NOMO-1 treated with dmso at 0.1 percent for 144 hours (cell line): ENCODE measurements around the gene ELF5.

ENCODE experiments used
- DNase-seq: peaks from one replicate; lab custom pipeline; 2025; ENCODE audit not compliant: unreplicated experiment; lab: John Stamatoyannopoulos, UW

Gene ELF5

DNA sequence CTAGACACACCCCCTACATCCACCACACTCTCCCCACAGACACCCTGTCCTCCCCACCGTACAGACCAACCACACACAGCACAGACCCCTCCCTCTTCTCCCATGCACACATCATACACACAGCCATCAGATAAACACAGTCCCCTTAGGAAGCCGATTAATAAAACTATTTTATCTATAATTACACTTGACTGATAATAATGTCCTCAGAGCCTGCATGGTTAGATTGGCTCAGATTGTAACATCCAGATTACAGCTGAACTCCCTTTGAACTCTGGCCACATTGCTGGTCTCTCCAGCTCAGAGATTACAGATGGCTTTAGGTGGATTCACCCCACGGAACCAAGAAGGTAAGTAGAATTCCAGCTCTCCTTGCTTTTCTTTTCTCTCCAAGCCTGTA, 9.5 kb upstream of the ELF5 start:
- DNase-seq: no peak

DNA sequence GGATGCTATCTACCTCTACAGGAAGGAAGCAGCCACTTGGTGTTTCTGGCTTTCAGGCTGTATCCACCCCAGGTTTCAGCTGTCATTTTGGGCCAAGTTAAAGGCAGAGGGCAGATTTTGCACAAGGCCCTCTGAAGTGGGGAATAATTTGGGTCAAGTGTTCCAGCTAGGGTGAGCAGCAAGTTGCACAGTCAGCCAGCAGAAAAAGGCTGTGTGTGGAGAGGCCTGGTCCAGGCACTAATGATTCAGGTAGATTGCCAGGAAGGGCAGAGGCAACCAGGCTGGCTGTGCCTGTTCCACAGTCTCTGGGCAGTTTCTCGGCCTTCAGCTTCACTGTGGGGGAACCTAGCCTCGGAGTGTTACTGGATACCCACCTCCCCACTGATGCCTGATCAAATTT, 8.6 kb upstream of the ELF5 start:
- DNase-seq: no peak

DNA sequence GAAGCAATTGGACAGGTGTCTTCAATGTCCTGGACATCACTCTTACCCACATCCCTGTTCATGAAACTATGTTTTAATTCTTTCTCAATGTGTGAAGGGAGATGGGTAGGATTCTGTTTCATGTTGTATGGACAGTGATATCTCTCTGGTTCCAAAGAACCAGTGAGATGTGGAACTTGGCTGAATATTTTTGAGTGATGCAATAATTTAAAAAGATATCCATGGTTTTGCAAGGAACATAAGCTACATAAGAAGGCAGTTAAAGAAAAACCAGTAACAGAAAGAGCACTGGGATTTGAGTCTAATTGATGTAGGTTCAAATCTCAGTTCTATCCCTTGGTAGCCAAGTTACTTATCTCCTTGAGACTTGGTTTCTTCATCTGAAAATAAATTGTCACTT, 7.7 kb upstream of the ELF5 start:
- no peak for DNase-seq

DNA sequence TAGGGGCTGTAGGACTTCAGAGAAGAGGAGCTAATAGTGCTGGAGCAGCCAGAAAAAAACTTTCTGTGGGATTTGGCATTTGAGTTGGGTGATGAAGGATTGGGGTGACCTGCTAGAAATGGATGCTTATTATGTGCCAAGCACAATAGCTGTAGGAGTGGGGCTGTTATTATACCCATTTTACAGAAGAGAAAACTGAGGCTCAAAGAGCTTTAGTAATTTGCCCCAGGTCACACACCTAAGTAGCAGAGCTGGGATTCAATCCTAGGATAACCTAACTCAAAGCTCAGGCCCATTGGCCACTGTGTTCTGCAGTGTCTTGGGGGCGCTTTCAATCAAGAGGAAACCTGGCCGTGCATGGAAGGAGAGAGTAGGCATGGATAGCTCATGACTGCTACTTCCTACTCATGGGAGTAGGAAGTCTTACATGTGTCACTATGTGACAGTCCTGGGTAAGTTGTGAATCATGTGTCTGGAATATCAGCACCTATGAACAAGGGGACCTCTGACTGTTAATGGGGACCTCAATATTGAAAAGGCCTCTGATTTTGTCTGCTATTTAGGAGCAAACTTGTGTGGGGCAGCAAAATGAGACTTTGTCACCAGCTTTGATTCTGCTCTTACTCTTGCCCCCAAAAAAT, 6.1 kb upstream of the ELF5 start:
- no peak for DNase-seq

DNA sequence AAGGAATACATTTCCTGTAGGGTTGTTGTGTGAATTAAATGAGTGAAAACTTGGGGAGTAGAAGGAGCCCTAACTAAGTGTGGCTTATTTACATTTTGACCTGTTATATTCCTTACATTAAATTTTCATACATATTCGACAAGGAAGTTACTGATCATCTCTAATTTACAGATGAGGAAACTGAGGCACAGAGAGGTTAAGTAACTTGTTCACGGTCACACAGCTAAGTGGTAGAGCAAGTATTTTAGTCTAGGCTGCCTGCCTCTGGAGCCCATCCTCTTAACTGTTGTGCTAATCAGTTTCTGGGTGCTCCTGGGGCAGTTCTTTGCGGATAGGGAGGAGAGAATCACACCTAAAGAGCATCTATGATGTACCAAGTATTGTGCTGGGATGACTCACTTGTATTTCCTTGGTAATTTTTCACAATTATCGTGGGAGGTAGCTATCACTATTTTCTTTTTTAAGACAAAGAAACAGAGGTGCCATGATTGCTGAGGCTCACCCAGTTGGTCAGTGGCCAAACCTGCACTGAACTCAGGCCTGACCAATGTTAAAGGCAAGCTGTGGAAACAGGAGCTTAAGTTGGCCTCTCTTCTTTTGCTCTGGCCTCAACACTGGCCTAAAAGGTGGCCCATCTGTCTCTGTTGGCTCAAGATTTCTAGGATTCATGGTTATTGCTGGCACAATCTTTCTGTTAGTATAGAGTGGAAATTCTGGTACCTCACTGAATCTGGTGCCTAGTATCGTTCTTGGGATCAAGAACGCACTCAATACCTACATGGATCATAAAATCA, 2.9 kb upstream of the ELF5 start:
- DNase-seq: no peak

DNA sequence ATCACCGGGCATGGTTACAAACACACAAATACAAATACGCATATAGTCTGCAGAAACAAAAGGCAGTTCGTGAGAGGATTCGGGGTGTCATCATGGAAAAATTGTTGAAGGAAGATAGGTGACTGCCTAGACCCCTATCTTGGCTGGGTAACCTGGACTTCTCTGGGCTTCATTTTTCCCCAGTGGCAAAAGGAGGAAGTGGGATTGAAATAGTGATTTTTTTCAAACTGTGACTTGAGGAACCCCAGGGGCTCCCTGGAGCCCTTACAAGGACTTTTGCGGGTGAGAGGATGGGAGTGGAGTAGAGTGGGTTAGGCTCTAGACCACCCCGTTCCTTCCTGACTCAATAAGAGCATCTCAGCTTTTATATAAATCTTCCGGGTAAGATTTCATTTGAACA, 1.0 kb upstream of the ELF5 start:
- no peak for DNase-seq

DNA sequence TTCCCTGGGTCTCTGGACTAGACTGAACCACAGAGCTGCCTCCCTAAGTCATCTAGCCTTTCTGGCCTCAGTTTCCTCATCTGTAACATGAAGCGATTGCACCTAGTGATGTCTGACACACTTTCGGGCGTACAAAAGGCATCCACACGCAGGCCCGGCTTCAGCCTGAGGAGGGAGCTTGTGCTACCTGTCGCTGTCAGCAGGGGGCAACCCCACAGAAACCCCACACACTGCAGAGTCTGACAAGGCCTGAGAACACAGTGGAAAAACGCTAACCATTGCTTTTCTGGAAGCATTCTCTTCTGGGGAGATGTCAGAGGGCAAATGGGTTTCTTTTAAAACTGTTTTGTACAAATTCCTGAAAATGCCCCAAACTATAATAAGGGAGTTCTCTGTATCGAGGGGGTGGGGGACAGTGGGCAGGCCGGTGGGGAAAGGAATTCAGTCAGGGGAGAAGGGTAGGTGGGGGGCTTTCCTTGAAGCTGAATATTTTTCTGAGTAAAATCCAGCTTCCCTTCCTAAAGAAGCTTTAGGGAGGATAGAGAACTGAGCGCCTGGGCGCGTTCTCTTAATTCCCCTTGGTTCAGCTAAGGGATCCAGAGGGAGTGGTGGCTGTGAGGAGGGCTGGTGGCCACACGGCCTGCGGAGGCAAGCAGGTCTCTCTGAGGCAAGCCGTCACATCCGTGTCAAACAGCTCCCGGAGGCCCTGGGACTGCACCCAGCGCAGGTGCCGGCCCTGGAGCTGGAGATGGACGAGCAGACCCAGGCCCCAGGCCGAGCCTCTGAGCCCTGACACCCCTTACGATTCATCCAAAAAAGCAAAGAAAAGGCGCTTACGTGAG, 533 bp downstream of the ELF5 start:
- DNase-seq: peak; percentile 8

DNA sequence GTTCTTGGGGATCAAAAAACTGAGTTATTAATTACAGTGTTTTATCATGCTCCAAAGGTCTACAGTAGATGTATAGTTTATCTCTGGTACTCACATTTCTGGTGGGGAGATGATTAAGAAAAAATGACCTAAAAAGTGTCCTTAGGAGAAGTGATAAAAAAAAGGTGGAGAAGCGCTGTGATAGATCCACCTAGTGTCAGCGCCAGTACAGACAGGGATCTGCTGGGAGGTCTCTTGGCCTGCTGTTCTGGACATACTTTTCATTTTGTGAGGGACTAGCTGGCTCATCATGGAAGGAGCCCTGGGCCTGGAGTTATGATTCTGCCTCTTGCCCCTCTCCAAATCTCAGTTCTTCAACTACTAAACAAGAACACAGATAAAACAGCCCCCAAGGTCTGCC, 2.9 kb downstream of the ELF5 start:
- DNase-seq: no peak

DNA sequence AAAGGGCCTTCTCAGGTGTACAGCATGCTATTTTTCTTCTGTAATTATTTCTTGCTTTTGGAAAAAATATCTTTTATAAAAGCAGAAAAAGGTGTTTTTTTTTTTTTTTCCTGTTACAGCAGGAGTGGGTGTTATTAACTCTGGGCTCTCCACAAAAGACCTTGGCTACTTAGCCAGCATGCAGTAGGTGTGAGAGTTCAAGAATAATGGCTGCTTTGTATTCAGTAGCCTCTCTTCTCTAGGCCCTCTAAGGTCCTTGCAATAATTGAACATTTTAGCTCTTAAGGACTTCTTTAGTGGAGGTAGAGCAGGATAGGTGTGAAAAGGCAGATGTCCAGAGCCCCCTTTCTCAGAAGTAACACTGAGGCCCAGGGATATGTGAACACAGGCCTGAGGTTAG, 3.4 kb downstream of the ELF5 start:
- no peak for DNase-seq

DNA sequence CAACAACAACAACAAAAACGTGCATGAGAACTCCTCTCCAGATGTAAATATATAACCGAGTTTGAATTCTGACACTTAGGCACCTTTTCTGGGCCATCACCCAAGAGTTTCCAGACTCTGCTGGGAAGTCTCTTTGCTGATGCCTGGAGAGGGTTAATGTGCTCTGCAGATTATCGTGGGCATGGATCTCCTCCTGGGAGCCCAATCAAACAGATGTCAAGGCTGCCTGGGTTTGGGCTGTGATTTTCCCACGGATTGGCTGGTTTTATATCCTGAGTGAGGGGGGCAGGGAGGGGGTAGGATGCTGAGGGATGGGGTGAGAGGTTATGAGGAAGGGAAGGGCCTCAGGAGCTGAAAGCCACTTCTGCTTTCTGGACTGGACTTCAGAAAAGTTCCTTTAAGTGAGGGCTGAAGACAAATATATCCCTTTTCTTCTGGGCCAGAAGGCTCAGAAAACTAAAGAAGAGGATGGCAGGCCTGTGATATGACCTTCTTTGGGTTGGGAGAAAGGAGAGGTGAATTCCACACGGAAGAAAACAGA, 4.2 kb downstream of the ELF5 start:
- peak; percentile 16 for DNase-seq

DNA sequence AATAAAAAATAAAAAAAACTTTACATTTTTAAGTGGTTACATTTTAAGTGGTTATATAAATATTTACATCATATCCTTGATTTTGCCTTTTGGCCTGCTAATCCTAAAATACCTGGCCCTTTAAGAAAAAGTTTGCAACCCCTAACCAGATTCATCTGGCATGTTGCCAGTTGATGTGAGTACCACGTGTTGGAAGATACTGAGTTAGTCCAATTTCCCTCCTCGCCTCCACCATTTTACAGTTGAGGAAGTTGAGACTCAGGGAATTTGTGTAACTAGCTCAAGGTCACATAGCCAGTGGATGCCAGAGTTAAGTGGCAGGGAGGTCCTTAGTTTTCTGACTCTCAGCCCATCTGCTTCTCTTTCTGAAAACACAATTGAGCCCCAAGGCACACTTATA, 5.1 kb downstream of the ELF5 start:
- DNase-seq: no peak

DNA sequence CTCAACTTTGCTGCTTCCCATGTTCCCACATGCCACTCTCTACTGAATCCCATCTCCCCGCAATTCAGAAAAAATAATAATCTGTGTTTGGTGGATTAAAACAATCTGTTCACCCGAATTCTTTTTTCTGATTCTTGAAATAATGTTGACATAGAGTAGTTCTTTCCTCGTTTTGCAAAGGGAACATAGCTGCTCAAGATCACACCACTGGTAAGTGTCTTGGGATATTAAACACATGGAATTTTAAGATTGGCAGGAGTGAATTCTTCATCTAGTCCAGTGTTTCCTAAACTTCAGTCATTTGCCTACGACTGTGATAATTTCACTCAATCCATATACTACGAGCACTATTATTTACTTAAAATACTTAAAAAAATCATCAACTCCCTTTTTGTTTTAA, 6.0 kb downstream of the ELF5 start:
- no peak for DNase-seq

DNA sequence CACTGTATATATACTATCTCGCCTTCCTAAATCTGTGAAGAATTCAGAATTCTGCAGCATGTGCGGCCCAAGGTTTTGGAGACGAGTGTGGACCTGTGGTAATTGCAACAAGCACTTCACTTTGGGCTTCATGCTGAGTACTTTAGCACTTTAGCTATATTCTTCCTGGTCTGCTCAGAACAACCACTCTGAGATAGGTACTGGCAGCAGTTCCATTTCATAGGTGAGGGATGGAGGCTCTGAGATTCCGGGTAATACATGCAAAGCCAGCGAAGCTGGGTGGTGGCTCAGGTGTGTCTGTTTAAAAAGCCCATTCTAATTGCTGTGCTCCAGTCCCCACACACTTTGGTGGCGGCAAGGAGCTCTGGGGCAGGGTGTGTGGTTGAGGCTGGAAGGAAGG, 6.4 kb downstream of the ELF5 start:
- DNase-seq: no peak

DNA sequence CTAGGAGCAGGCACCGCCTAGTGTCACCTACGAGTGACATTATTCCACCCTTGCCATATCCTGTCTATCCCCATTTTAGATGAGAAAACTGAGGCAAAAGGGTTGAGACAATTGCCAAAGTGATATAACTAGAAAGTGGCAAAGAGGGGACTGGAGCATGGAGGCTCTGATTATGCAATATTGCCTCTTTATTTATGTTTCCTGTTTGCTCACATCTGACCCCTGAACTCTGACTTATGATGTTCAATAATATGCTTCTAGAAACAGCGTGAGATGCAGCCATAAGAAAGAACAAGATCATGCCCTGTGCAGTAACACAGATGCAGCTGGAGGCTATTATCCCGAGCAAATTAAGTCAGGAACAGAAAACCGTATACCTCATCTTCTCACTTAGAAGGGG, 7.7 kb downstream of the ELF5 start:
- no peak for DNase-seq

DNA sequence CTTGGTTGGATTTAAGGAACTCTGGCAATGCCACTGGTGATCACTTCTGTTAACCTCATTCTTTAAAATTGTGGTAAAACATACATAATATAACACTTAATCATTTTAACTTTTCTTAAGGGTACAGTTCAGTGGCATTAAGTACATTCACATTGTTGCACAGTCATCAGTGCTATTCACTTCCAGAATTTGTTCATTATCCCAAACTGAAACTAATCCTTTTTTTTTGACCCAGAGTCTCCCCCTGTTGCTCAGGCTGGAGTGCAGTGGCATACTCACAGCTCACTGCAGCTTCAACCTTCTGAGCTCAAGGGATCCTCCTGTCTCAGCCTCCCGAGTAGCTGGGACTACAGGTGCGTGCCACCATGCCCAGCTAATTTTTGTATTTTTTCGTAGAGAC, 10.6 kb downstream of the ELF5 start:
- no peak for DNase-seq

DNA sequence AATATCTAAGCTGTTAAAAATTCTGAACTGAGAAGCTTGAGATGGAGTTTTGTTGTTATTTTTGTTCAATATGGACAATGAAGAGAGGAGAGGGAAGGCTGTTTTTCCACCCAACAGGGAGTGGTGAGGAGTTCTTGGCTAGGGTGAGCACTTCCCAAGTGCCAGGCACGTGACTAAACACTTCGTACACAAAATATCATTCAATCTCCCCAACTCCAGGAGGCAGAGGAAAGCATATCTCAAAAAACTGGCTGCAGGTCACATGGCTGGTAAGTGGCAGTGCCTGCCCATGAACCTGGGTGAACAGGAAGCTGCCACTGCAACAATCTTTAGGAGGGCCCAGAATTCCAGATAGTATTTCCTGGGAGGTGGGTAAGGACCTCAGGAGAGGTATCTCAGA, 11.6 kb downstream of the ELF5 start:
- DNase-seq: no peak

DNA sequence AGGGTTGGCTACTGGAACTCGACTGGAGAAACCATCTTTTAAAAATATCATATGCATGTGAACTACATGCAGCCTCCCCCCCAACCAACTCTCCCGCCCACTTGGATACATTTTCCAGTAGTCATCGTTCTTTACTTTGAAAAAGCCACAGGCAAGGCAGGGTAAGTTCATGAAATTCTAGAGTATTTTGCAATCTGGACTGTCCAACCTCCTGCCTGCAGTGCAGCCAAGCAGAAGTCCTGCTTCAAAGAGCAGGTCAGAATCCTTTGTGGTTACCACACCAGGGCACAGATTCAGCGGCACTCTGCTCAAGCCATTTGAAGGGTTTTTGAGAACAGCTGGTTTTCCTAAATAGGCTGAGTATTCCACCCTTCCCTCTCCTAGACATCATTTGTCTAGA, 12.1 kb downstream of the ELF5 start:
- peak; percentile 20 for DNase-seq

DNA sequence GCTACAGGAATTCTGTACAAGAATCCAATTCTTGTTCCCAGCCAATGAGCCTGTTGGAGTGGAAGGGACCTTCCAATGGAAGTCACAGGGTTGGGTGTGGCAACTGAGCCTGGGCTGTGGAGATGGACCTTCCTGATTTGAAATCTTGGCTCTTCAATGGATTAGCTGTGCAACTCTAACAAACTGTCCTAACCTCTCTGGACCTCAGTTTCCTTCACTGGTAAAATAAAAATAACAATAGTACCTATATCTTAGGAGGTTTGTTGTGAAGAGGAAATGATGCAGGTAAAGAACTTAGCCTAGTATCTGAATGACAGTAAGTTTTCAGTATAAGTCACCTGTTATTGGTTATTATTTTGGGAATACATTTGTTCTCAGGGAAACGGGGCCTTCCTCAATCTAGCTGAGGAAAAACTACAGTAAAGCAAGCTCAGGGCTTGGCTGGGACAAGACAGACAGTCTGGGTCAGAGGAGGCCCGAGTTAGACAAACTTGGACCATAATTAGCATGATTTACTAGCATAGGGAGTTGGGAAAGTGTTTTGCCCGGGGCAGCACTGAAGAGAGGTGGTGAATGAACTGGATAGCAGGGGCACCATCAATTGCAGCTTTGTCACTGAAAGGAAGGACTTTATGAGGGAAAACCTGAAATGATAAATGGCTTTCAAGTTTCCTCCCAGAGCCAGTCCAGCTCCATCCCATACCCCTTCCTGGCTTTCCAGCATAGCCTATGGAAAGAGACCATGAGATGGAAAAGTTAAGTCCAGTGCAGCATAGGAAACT, 13.7 kb downstream of the ELF5 start:
- DNase-seq: no peak

DNA sequence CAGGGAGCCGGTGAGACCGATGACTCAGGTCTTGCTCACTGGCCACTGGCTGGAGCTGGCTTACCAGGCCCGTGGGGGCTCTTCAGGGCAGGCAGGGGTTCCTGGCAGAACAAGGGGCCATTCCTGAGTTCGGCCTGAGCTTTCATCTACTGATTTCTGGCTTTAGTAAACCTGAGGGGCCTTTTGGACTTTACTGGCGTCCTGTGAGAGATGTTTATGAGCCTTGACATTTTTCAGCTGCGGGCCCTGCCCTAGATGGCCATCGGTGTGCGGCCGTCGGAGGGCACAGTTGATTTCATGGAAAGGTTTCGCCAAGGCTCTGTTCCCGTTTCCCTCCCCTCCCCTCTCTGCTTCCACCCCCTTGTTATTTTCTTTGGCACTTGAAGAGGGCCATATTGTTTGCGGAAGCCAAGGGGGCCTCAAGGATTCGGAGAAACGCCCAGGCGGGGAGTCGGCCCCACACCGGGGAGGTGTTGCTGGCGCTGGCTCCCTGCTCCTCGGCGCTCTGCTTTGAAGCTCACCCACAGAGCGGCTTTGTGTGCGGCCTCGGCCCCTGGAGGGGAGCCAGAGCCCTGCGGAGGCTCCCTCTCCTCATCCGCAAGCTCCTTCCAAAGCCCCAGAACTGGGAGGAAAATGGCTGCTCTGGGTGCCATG, 17.7 kb downstream of the ELF5 start:
- DNase-seq: no peak

DNA sequence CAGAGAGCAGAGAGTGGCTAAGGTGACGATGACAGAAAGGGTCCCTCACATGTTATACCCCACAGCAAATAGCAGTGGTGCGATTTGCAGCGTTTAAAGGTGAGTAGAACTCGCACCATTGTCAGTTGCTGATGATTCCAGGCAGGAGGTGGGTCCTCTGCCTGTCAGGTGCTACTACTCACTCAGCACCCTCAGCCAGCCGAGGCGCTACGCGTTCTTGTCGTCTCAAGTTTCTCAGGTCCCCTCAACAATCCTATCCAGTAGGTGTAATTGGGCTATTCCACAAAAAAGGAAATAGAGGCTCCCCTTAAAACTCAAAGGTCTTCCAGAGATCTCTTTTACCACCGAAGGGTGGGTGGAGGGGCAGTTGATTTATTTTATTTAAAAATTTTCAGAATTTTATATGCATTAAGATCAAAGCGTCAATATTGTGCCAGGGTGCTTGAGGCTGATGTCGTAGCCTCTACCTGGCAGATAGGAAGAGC, 18.3 kb downstream of the ELF5 start:
- DNase-seq: no peak
